Right atrium auricular region (tissue), 2 donors: ENCODE measurements around the gene THSD4. TPM values are rescaled to one million over a fixed set of nuclear protein-coding genes. Genes with fewer than 3 reads are reported as not detected.
A peak's percentile ranks its signal among the peaks of the same experiment; 100 is the strongest.

Source experiments
- DNase-seq: peaks from one replicate; pipeline ENCODE4 v3.0.0-alpha.2; 2019; ENCODE audit warnings: low spot score
- H3K27ac ChIP-seq, 2 donors: fragments of 200-600 bp; sonication (generic); 1 replicate in 1 of 2; 2 replicates in 1 of 2; pipeline ENCODE4 v1.5.1; 2016 to 2019
- H3K27me3 ChIP-seq, 2 donors: fragments of 200-600 bp; sonication (generic); one replicate each; pipeline versions ENCODE4 v1.5.1 to v1.6.0; 2017 to 2019
- H3K36me3 ChIP-seq: fragments of 200-600 bp; sonication (generic); one replicate; pipeline ENCODE4 v1.5.1; 2016
- H3K4me1 ChIP-seq, 2 donors: fragments of 200-600 bp; sonication (generic); one replicate each; pipeline versions ENCODE4 v1.5.1 to v1.6.0; 2017 to 2019
- H3K4me3 ChIP-seq, 2 donors: fragments of 200-600 bp; sonication (generic); 1 replicate in 1 of 2; 2 replicates in 1 of 2; pipeline ENCODE4 v1.5.1; 2017 to 2019; ENCODE audit warnings: mild to moderate bottlenecking in 1 of 2, moderate library complexity in 1 of 2
- H3K9me3 ChIP-seq, 2 donors: fragments of 200-600 bp; sonication (generic); one replicate each; pipeline ENCODE4 v1.5.1; 2019
- total RNA-seq, 2 donors: library from RNA; depleted of rRNA; stranded (reverse); fragments of >200 nt; gene quantifications; one replicate each; pipeline ENCODE4 v1.1.0, GENCODE V29; 2016
- TF ChIP-seq, protein P1 (sequence below), 2 donors: fragments of 200-600 bp; sonication (generic); IDR thresholded peaks; one replicate each; pipeline ENCODE4 v1.5.1; 2019; ENCODE audit warnings: antibody characterized with exemption in 2 of 2

THSD4 gene
- total RNA-seq, 2 donors from 2014 or later: 41.2 to 85.3 TPM

- H3K4me3 ChIP-seq: no peak overlapping the region
- TF ChIP-seq, protein P1, sequence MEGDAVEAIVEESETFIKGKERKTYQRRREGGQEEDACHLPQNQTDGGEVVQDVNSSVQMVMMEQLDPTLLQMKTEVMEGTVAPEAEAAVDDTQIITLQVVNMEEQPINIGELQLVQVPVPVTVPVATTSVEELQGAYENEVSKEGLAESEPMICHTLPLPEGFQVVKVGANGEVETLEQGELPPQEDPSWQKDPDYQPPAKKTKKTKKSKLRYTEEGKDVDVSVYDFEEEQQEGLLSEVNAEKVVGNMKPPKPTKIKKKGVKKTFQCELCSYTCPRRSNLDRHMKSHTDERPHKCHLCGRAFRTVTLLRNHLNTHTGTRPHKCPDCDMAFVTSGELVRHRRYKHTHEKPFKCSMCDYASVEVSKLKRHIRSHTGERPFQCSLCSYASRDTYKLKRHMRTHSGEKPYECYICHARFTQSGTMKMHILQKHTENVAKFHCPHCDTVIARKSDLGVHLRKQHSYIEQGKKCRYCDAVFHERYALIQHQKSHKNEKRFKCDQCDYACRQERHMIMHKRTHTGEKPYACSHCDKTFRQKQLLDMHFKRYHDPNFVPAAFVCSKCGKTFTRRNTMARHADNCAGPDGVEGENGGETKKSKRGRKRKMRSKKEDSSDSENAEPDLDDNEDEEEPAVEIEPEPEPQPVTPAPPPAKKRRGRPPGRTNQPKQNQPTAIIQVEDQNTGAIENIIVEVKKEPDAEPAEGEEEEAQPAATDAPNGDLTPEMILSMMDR (IDR thresholded peaks at IDR 0.05): no peak
- no peaks in the 10 kb centered on the region for H3K9me3 ChIP-seq
- DNase-seq: no peak
- no peaks in the 10 kb centered on the region for H3K36me3 ChIP-seq
- H3K27ac ChIP-seq: no peak overlapping the region
- H3K4me1 ChIP-seq: peaks cover 0 to 16% of the 10 kb centered on the region in 2 donors
- no peaks in the 10 kb centered on the region for H3K27me3 ChIP-seq
Measured at GRCh38 chr15:71390096-71390495, 274.8 kb downstream of the THSD4 start.

DNA sequence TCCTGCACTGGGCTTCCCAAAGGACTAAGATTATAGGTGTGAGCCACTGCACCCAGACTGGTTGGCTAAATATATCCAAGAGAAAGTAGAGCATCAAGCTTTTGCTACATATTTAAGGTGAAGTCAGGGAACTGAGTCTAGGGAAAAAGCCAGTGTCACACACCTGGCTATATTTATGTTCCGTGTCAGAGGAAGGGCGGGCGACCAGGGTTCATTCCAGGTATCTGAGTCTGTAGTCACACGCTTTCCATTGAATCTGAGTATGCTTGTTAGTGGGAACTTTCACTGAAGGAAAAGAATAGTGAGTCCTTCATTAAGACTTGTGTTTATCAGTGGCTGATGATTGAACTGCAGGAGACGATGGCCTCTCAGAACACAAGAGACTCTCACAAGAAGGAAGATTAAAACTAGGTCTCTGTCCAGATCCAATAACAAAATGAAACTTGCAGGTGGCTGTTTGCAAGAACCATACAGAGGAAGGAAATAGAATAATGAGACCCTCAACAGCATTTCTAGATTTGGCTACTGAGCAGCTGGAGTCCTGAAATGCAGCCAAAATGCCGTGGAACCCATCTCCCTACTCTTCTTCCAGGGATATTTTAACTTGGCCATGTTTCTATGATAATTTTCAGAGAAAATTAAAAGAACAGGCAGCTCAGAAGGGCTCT lies 276.3 kb downstream of the THSD4 start:
- Histone ChIP-seq H3K36me3 (no peaks in the 10 kb centered on the region), H3K27me3 (no peaks in the 10 kb centered on the region), H3K4me3 (no peak overlapping the region), H3K4me1 (peaks cover 0 to 24% of the 10 kb centered on the region in 2 donors), H3K27ac (no peak overlapping the region), H3K9me3 (no peaks in the 10 kb centered on the region)
- DNase-seq: no peak
- TF ChIP-seq, protein P1 (IDR thresholded peaks at IDR 0.05): no peak

- Histone ChIP-seq H3K4me3 (no peak overlapping the region), H3K4me1 (peaks cover 0 to 26% of the 10 kb centered on the region in 2 donors), H3K36me3 (no peaks in the 10 kb centered on the region), H3K27me3 (no peaks in the 10 kb centered on the region), H3K9me3 (no peaks in the 10 kb centered on the region), H3K27ac (no peak overlapping the region)
- no peak for DNase-seq
- TF ChIP-seq, protein P1 (IDR thresholded peaks at IDR 0.05): no peak
Measured at GRCh38 chr15:71392861-71393283, 277.6 kb downstream of the THSD4 start.

DNA sequence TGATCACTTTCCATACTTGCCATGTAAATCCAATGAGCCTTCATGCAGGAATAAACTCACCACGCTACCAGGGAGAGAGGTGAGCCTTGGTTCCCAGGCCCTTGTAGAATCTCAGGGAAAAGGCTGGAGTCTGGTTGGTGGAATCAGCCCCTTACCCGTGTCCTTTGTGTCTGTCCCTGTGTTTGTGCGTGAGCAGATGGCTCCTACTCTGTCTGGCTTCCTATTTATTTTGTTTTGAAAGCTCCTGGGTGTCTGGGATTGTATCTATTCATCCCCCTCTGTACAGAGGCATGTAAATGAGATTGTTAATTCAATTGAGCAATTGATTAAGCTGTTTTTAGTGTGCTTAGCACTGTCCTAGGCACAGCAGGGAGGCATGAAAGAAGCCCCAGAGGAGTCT lies 278.1 kb downstream of the THSD4 start:
- Histone ChIP-seq H3K4me1 (peaks cover 0 to 26% of the 10 kb centered on the region in 2 donors), H3K4me3 (no peak overlapping the region), H3K27ac (no peak overlapping the region), H3K9me3 (no peaks in the 10 kb centered on the region), H3K36me3 (no peaks in the 10 kb centered on the region), H3K27me3 (no peaks in the 10 kb centered on the region)
- TF ChIP-seq, protein P1 (IDR thresholded peaks at IDR 0.05): no peak
- no peak for DNase-seq

- no peak for DNase-seq
- TF ChIP-seq, protein P1 (IDR thresholded peaks at IDR 0.05): no peak
- no peaks in the 10 kb centered on the region for H3K27me3 ChIP-seq
- peaks cover 0 to 19% of the 10 kb centered on the region in 2 donors for H3K4me1 ChIP-seq
- peak overlapping the region in 1 of 2 donors; percentile 11 for H3K27ac ChIP-seq
- H3K4me3 ChIP-seq: no peak overlapping the region
- no peaks in the 10 kb centered on the region for H3K9me3 ChIP-seq
- no peaks in the 10 kb centered on the region for H3K36me3 ChIP-seq
Measured at GRCh38 chr15:71396536-71397125, 281.4 kb downstream of the THSD4 start.
